HEK293 (cell line): ENCODE results near the gene SLMAP.

ENCODE experiments used
- CTCF ChIA-PET: fragments of 350-600 bp; formaldehyde crosslinking; extraction: SDS; loops from one replicate; lab custom pipeline; 2021; ENCODE audit warnings: antibody characterized with exemption; lab: Yijun Ruan, JAX
- POLR2A ChIA-PET: fragments of 300-600 bp; formaldehyde crosslinking; extraction: SDS; loops from one replicate; lab custom pipeline; 2020; ENCODE audit warnings: antibody characterized with exemption, inconsistent platforms; lab: Yijun Ruan, JAX
- H3K27ac ChIP-seq: fragments of 200-500 bp; sonication (Bioruptor generic); 2 replicates; pipeline ENCODE4 v1.5.1; 2014; ENCODE audit warnings: low read depth, low read length, control low read depth, inconsistent platforms; ENCODE audit errors: extremely low read depth
- H3K36me3 ChIP-seq, 2 experiments: fragments of 200-500 bp in 1 of 2; sonication (Bioruptor generic) in 1 of 2; 1 replicate in 1 of 2; 2 replicates in 1 of 2; pipeline ENCODE4 v1.5.1; 2014 to 2017; ENCODE audit warnings: inconsistent platforms in 2 of 2, low read length in 2 of 2; ENCODE audit not compliant: control insufficient read depth in 2 of 2, insufficient read depth in 1 of 2
- H3K4me1 ChIP-seq: fragments of 200-500 bp; sonication (Bioruptor generic); 2 replicates; pipeline ENCODE4 v1.5.1; 2014; ENCODE audit warnings: mild to moderate bottlenecking, low read length, inconsistent platforms; ENCODE audit not compliant: control insufficient read depth, insufficient read depth
- H3K4me3 ChIP-seq: 2 replicates; pipeline ENCODE4 v1.5.1; 2011; ENCODE audit warnings: low read depth, mild to moderate bottlenecking, control low read depth, low read length, moderate library complexity
- H3K9me3 ChIP-seq: fragments of 200-500 bp; sonication (Bioruptor generic); 2 replicates; pipeline ENCODE4 v1.5.1; 2014; ENCODE audit warnings: low read depth, low read length, inconsistent platforms; ENCODE audit not compliant: control insufficient read depth, insufficient read depth
- BCL11A ChIP-seq: fragments of 450-650 bp; formaldehyde crosslinking; IDR thresholded peaks from 2 replicates; pipeline ENCODE4 v1.5.1; 2016; ENCODE audit warnings: low read depth, missing biosample characterization, missing genetic modification characterization
- BCL6B ChIP-seq: fragments of 450-650 bp; formaldehyde crosslinking; IDR thresholded peaks from 2 replicates; pipeline ENCODE4 v1.5.1; 2017; ENCODE audit warnings: missing biosample characterization, missing genetic modification characterization
- MYNN ChIP-seq: fragments of 450-650 bp; formaldehyde crosslinking; IDR thresholded peaks from 2 replicates; pipeline ENCODE4 v1.5.1; 2016; ENCODE audit warnings: missing biosample characterization, missing genetic modification characterization, borderline replicate concordance
- SCRT2 ChIP-seq: fragments of 450-650 bp; formaldehyde crosslinking; IDR thresholded peaks from 2 replicates; pipeline ENCODE4 v1.5.1; 2016; ENCODE audit warnings: missing biosample characterization, missing genetic modification characterization
- SP2 ChIP-seq: fragments of 450-650 bp; formaldehyde crosslinking; IDR thresholded peaks from 2 replicates; pipeline ENCODE4 v1.5.1; 2016; ENCODE audit warnings: missing biosample characterization, missing genetic modification characterization
- ZNF169 ChIP-seq: fragments of 450-650 bp; formaldehyde crosslinking; IDR thresholded peaks from 2 replicates; pipeline ENCODE4 v1.5.1; 2016; ENCODE audit warnings: missing biosample characterization, missing genetic modification characterization
- ZNF184 ChIP-seq: fragments of 450-650 bp; IDR thresholded peaks from 2 replicates; pipeline ENCODE4 v1.5.1; 2018; ENCODE audit warnings: missing biosample characterization, mild to moderate bottlenecking, missing genetic modification characterization
- ZNF335 ChIP-seq: fragments of 450-650 bp; formaldehyde crosslinking; conservative IDR thresholded peaks from 2 replicates; pipeline ENCODE4 v1.5.1; 2016; ENCODE audit warnings: missing biosample characterization, missing genetic modification characterization
- ZNF362 ChIP-seq: fragments of 450-650 bp; formaldehyde crosslinking; IDR thresholded peaks from 2 replicates; pipeline ENCODE4 v1.5.1; 2016; ENCODE audit warnings: missing biosample characterization, missing genetic modification characterization
- ZNF530 ChIP-seq: fragments of 450-650 bp; formaldehyde crosslinking; IDR thresholded peaks from 2 replicates; pipeline ENCODE4 v1.5.1; 2016; ENCODE audit warnings: low read depth, missing biosample characterization, missing genetic modification characterization
- ZNF571 ChIP-seq: fragments of 450-650 bp; formaldehyde crosslinking; IDR thresholded peaks from 2 replicates; pipeline ENCODE4 v1.5.0; 2017; ENCODE audit warnings: missing biosample characterization, missing genetic modification characterization
- ZNF645 ChIP-seq: fragments of 450-650 bp; formaldehyde crosslinking; IDR thresholded peaks from 2 replicates; pipeline ENCODE4; 2016; ENCODE audit warnings: missing biosample characterization, missing genetic modification characterization
- ZNF664 ChIP-seq: fragments of 450-650 bp; formaldehyde crosslinking; IDR thresholded peaks from 2 replicates; pipeline ENCODE4 v1.5.1; 2016; ENCODE audit warnings: missing biosample characterization, missing genetic modification characterization
- ZNF677 ChIP-seq: fragments of 450-650 bp; IDR thresholded peaks from 2 replicates; pipeline ENCODE4 v1.5.0; 2018; ENCODE audit warnings: missing biosample characterization, mild to moderate bottlenecking, missing genetic modification characterization, moderate library complexity
- ZNF747 ChIP-seq: fragments of 450-650 bp; formaldehyde crosslinking; IDR thresholded peaks from 2 replicates; pipeline ENCODE4 v1.5.1; 2016; ENCODE audit warnings: missing biosample characterization, missing genetic modification characterization
- ZSCAN30 ChIP-seq: fragments of 450-650 bp; IDR thresholded peaks from 2 replicates; pipeline ENCODE4 v1.5.1; 2018; ENCODE audit warnings: missing biosample characterization, mild to moderate bottlenecking, missing genetic modification characterization, moderate library complexity

Gene SLMAP

GRCh38 chr3:57794951-57795350 lies 38.8 kb downstream of the SLMAP start:
- no peaks in the 10 kb centered on the region; a peak in 1 of 3 replicates for H3K36me3 ChIP-seq
- H3K4me3 ChIP-seq: no peak overlapping the region
- ChIA-PET POLR2A (no interaction called here), CTCF (no interaction called here)
- H3K4me1 ChIP-seq: no peaks in the 10 kb centered on the region
- no peaks in the 10 kb centered on the region for H3K9me3 ChIP-seq
- TF ChIP-seq ZNF645 (tag by site-specific recombination): no peak
- H3K27ac ChIP-seq: no peak overlapping the region

GRCh38 chr3:57796261-57796660 lies 40.2 kb downstream of the SLMAP start:
- Histone ChIP-seq H3K4me3 (no peak overlapping the region), H3K9me3 (no peaks in the 10 kb centered on the region), H3K4me1 (no peaks in the 10 kb centered on the region), H3K36me3 (no peaks in the 10 kb centered on the region; a peak in 1 of 3 replicates), H3K27ac (no peak overlapping the region)
- TF ChIP-seq ZSCAN30 (tag by site-specific recombination): no peak
- TF ChIP-seq ZNF184: no peak
- TF ChIP-seq SCRT2: no peak
- no peak for TF ChIP-seq BCL6B
- no peak for TF ChIP-seq ZNF335 (tag by site-specific recombination)
- TF ChIP-seq SP2: no peak
- no peak for TF ChIP-seq ZNF530 (tag by site-specific recombination)
- TF ChIP-seq MYNN (tag by site-specific recombination): no peak
- no peak for TF ChIP-seq ZNF747 (tag by site-specific recombination)
- TF ChIP-seq ZNF571 (tag by site-specific recombination): no peak
- CTCF ChIA-PET: no interaction called here
- POLR2A ChIA-PET: no interaction called here

- Histone ChIP-seq H3K27ac (no peak overlapping the region), H3K4me1 (no peaks in the 10 kb centered on the region; the same call in 1 of the 2 replicates), H3K36me3 (no peaks in the 10 kb centered on the region; a peak in 1 of 3 replicates), H3K4me3 (no peak overlapping the region), H3K9me3 (no peaks in the 10 kb centered on the region)
- ChIA-PET POLR2A (interaction anchor here (0.7 kb wide), 1 partner anchor 43 kb away, joined by 4 read pairs; no protein-coding TSS in a partner anchor), CTCF (interaction anchor here (0.6 to 0.8 kb wide), 2 partner anchors 28 to 510 kb away, joined by 3 read pairs; no protein-coding TSS in a partner anchor)
- TF ChIP-seq ZNF169 (no peak), ZNF362 (no peak), ZNF664 (tag by site-specific recombination) (peak; percentile 64; the same call in 1 of the 2 replicates), ZNF677 (tag by site-specific recombination) (no peak), BCL11A (tag by site-specific recombination) (no peak)
Measured at GRCh38 chr3:57797701-57798487, 41.8 kb downstream of the SLMAP start.
